ENCODE measurements around the gene UBE2H.
"Not testable (repeated sequence)": the region's sequence is repeated elsewhere in the genome, so short reads cannot be mapped to it uniquely, and the experiment has no call there.

UBE2H gene

GRCh38 chr7:129952653-129953560 is at the start of gene UBE2H:
UBE2H (minus strand) TSS chr7:129952960; CDS start chr7:129952555, 405 bp downstream.
- DNase-seq = peak; percentile 86

GRCh38 chr7:129998446-129998845 is 45.7 kb upstream of the UBE2H start:
- no peak for DNase-seq

GRCh38 chr7:129997285-129997684 is 44.5 kb upstream of the UBE2H start:
- no peak for DNase-seq

GRCh38 chr7:129993275-129993674 is 40.5 kb upstream of the UBE2H start:
- DNase-seq = no peak

GRCh38 chr7:129990403-129991192 is 37.8 kb upstream of the UBE2H start:
- DNase-seq = no peak

GRCh38 chr7:129989466-129989865 is 36.7 kb upstream of the UBE2H start:
- no peak for DNase-seq

- no peak for DNase-seq
Observed at GRCh38 chr7:129986600-129986999, 33.8 kb upstream of the UBE2H start.

- DNase-seq = no peak
Observed at GRCh38 chr7:129980667-129981066, 27.9 kb upstream of the UBE2H start.

- no peak for DNase-seq
Observed at GRCh38 chr7:129975309-129975708, 22.5 kb upstream of the UBE2H start.

GRCh38 chr7:129970816-129971215 is 18.1 kb upstream of the UBE2H start:
- no peak for DNase-seq

- no peak for DNase-seq
Observed at GRCh38 chr7:129969881-129970446, 17.2 kb upstream of the UBE2H start.

GRCh38 chr7:129968592-129969383 is 16.0 kb upstream of the UBE2H start:
- DNase-seq = no peak

GRCh38 chr7:129960204-129960475 is 7.4 kb upstream of the UBE2H start:
- not testable (repeated sequence) for DNase-seq

- DNase-seq = no peak
Observed at GRCh38 chr7:129959471-129960203, 6.9 kb upstream of the UBE2H start.

GRCh38 chr7:129958643-129959470 is 6.1 kb upstream of the UBE2H start:
- DNase-seq = peak; percentile 41

- no peak for DNase-seq
Observed at GRCh38 chr7:129955993-129956543, 3.3 kb upstream of the UBE2H start.

GRCh38 chr7:129952086-129952652 is 591 bp downstream of the UBE2H start:
- DNase-seq = no peak

- DNase-seq = no peak
Observed at GRCh38 chr7:129951226-129952085, 1.3 kb downstream of the UBE2H start.

GRCh38 chr7:129950933-129951225 is 1.9 kb downstream of the UBE2H start:
- DNase-seq = no peak

Data from 8988T (cell line).